RWPE2 (cell line): ENCODE measurements around the gene TMEM187.

Experiments used
- ATAC-seq: fragments of 200-7000 bp; cut with Tn5 transposase; 3 replicates; pipeline ENCODE4 v1.9.1; 2021; ENCODE audit warnings: low read depth
- DNase-seq: peaks from one replicate; pipeline ENCODE4 v3.0.0-alpha.2; 2020; ENCODE audit warnings: low spot score
- H3K27ac ChIP-seq: fragments of 450-650 bp; 2 replicates; pipeline ENCODE4 v1.5.1; 2017; ENCODE audit warnings: mild to moderate bottlenecking; ENCODE audit not compliant: poor library complexity, severe bottlenecking
- H3K27me3 ChIP-seq: fragments of 250-450 bp; sonication (Bioruptor Pico); 2 replicates; pipeline ENCODE4 v1.5.1; 2021; ENCODE audit warnings: mild to moderate bottlenecking, moderate library complexity; ENCODE audit not compliant: insufficient read depth, poor library complexity, severe bottlenecking
- H3K36me3 ChIP-seq: fragments of 250-450 bp; sonication (Bioruptor Pico); 2 replicates; pipeline ENCODE4 v1.5.1; 2020; ENCODE audit warnings: low read depth, mild to moderate bottlenecking, moderate library complexity
- H3K4me1 ChIP-seq: fragments of 250-450 bp; sonication (Bioruptor Pico); 2 replicates; pipeline ENCODE4 v1.5.1; 2021; ENCODE audit warnings: mild to moderate bottlenecking, moderate library complexity; ENCODE audit not compliant: insufficient read depth, poor library complexity, severe bottlenecking
- H3K4me3 ChIP-seq: fragments of 250-450 bp; sonication (Bioruptor Pico); 2 replicates; pipeline ENCODE4 v1.5.1; 2021; ENCODE audit warnings: mild to moderate bottlenecking, moderate library complexity; ENCODE audit not compliant: severe bottlenecking
- H3K9me3 ChIP-seq: fragments of 250-450 bp; sonication (Bioruptor Pico); 2 replicates; pipeline ENCODE4 v1.5.1; 2021; ENCODE audit warnings: mild to moderate bottlenecking, moderate library complexity; ENCODE audit not compliant: severe bottlenecking
- TF ChIP-seq, protein P1 (sequence below): fragments of 450-650 bp; IDR thresholded peaks from one replicate; pipeline ENCODE4 v1.5.1; 2017; ENCODE audit warnings: mild to moderate bottlenecking, moderate library complexity; ENCODE audit not compliant: poor library complexity, severe bottlenecking

The TMEM187 gene

GRCh38 chrX:154015581-154016264 is 43.2 kb downstream of the TMEM187 start:
- no peak overlapping the region for H3K27ac ChIP-seq
- H3K9me3 ChIP-seq: no peaks in the 10 kb centered on the region
- no peaks in the 10 kb centered on the region for H3K27me3 ChIP-seq
- H3K4me1 ChIP-seq: peaks cover under 1% of the 10 kb centered on the region
- no peak for ATAC-seq
- no peak overlapping the region for H3K4me3 ChIP-seq
- DNase-seq: no peak
- TF ChIP-seq, protein P1, sequence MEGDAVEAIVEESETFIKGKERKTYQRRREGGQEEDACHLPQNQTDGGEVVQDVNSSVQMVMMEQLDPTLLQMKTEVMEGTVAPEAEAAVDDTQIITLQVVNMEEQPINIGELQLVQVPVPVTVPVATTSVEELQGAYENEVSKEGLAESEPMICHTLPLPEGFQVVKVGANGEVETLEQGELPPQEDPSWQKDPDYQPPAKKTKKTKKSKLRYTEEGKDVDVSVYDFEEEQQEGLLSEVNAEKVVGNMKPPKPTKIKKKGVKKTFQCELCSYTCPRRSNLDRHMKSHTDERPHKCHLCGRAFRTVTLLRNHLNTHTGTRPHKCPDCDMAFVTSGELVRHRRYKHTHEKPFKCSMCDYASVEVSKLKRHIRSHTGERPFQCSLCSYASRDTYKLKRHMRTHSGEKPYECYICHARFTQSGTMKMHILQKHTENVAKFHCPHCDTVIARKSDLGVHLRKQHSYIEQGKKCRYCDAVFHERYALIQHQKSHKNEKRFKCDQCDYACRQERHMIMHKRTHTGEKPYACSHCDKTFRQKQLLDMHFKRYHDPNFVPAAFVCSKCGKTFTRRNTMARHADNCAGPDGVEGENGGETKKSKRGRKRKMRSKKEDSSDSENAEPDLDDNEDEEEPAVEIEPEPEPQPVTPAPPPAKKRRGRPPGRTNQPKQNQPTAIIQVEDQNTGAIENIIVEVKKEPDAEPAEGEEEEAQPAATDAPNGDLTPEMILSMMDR: no peak
- H3K36me3 ChIP-seq: peaks cover 58% of the 10 kb centered on the region

DNA sequence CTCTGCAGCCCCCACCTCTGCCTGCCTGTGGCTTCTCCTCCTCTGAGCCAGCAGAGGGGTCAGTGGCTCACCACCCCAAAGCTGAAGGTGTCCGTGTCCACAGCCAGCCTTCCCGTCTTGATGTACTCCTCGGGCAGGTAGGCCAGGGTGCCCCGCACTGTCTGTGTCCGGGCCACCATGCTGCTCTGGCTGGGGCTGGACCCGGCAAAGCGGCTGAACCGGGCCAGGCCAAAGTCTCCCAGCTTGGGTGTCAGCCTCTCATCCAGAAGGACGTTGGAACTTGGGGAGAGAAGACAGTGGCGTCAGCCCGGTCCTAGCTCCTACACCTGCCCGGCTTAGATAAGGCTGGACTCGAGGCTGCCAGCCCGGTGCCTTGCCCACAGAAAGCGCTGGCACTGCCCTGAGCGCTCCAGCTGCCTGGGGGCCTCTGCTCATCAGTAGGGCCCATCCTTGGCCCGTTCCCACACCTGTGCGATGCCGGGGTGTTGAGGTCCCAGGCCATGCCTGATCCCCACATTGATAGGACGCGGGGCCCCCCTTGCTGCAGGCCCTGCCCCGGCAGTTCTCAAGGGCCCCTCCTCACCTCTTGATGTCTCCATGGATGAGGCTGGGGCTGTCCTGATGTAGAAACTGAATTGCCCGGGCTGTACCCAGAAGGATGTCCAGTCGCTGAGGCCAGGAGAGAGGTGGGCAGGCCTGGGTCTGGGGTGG is 44.0 kb downstream of the TMEM187 start:
- TF ChIP-seq, protein P1: no peak
- Histone ChIP-seq H3K27me3 (no peaks in the 10 kb centered on the region), H3K36me3 (peaks cover 52% of the 10 kb centered on the region), H3K9me3 (no peaks in the 10 kb centered on the region), H3K4me3 (no peak overlapping the region), H3K4me1 (no peaks in the 10 kb centered on the region), H3K27ac (no peak overlapping the region)
- ATAC-seq (no peak), DNase-seq (no peak)

DNA sequence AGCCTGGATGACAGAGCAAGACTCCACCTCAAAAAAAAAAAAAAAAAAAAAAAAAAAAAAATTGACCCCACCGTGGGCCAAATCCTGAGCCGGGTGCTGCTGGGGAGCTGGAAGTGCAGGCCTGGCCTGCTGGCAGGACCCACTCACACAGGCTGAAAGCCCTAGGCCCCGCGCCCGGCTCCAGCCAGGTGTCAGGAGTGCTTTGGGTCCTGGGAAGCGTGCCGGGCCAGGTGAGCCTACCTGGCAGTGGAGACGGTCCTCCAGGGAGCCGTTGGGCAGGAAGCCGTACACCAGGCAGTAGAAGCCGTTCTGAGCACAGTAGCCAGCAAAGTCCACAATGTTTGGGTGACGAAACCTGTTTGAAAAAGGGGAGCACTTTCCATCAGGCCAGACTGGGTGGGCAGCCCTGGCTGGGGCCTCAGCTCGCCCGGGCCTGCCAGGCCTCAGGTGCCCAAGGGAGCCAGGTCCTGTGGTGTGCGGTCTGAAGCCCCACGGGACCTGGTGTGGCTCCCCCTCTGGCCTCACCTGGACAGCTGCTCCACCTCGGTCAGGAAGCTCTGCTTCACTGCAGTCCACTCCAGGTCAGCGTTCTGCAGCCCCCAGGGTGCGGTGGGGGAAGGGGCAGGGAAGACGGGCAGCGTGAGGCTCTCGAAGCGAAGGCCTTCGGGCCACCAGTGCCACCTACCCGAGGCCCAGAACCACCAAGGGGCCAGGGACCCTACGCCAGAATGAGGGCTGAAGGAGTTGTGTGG is 45.4 kb downstream of the TMEM187 start:
- no peaks in the 10 kb centered on the region for H3K4me1 ChIP-seq
- H3K27me3 ChIP-seq: no peaks in the 10 kb centered on the region
- no peak for ATAC-seq
- H3K27ac ChIP-seq: peak overlapping the region; percentile 79
- TF ChIP-seq, protein P1: no peak
- peak overlapping the region; percentile 79 for H3K4me3 ChIP-seq
- no peak for DNase-seq
- peaks cover 38% of the 10 kb centered on the region for H3K36me3 ChIP-seq
- H3K9me3 ChIP-seq: no peaks in the 10 kb centered on the region

DNA sequence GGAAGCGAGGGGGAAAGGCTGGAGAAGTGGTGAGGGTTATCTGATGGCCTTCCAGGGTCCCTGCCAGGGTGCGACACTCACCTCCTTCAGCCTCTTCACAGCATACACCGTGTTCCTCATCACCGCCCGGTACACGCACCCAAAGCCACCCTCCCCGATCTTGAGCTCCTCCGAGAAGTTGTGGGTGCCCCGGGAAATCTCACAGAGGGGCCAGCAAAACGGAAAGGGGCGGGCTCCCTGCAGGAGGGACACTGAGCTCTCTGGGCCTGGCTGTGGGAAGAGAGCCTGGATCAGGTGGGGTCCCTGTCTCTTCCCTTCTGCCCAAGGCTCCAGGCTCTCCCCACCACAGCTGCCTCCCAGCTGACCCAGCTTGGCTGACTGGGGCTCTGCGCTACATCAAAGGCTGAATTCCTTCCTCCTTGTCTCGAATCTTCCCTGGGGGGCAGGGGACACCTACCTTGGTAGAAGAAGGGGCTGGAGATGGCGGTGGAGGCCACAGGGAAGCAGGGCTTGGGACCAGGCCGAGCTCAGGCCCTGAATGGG is 46.0 kb downstream of the TMEM187 start:
- peaks cover 32% of the 10 kb centered on the region for H3K36me3 ChIP-seq
- H3K27me3 ChIP-seq: no peaks in the 10 kb centered on the region
- H3K27ac ChIP-seq: peak overlapping the region; percentile 79
- H3K4me1 ChIP-seq: no peaks in the 10 kb centered on the region
- ATAC-seq (no peak), DNase-seq (no peak)
- TF ChIP-seq, protein P1: no peak
- H3K4me3 ChIP-seq: peak overlapping the region; percentile 79
- H3K9me3 ChIP-seq: no peaks in the 10 kb centered on the region
